GM18951 (cell line): Measurements from ENCODE around the gene SGCD.

ENCODE experiments used
- POLR2A ChIP-seq: IDR thresholded peaks from 4 replicates; pipeline ENCODE4 v1.6.1; 2011; ENCODE audit warnings: mild to moderate bottlenecking; ENCODE audit not compliant: insufficient read length, insufficient read depth; ENCODE audit errors: extremely low read depth
- in situ Hi-C: fragments of 300-500 bp; cut with MboI; formaldehyde crosslinking; loops from one replicate; pipeline ENCODE4 v1.12.0; 2022; ENCODE audit warnings: low sequenced_read_pairs, mixed read lengths, inconsistent platforms; ENCODE audit not compliant: unreplicated experiment

The SGCD gene

DNA sequence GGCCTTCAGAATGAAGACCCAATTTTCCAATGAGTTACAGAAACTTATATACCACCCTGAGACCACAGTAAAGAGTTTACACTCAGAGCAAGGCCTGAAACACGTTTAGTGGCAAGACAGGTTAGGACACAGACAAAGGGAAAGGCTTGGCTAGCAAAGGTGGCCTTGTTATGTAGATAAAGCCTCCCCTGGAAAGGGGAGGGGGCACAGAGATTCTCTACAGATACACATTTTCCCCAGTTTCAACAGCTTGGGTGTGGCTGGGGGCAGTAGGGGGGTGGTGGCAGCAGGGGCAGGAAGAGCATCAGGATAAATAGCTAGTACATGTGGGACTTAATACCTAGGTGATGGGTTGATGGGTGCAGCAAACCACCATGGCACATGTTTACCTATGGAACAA lies 471.2 kb downstream of the SGCD start:
- TF ChIP-seq POLR2A: no peak
- in situ Hi-C loops: no loop called here

DNA sequence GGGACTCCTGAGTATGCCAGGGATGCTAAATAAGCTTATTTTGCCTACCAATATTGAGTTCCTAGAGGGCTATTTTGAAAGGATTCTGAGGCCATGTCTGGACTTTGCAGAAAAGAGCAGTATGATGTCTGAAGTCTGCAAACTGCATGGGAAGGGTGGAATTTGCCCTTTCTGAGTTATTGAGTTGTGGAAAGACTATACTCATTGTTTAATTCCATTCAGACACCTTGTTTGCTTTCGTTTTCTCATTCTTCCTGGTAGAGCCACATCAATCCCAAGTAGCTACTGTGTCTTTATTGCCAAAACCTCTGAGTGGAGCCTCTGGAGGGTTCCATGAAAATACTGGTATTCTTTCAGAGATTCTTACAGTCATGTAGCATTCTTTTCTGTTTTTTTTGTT lies 472.2 kb downstream of the SGCD start:
- in situ Hi-C loops: no loop called here
- no peak for TF ChIP-seq POLR2A

GRCh38 chr5:156800929-156801328 lies 474.0 kb downstream of the SGCD start:
- in situ Hi-C loops: no loop called here
- no peak for TF ChIP-seq POLR2A

GRCh38 chr5:156802501-156802900 lies 475.5 kb downstream of the SGCD start:
- in situ Hi-C loops: no loop called here
- no peak for TF ChIP-seq POLR2A

GRCh38 chr5:156803404-156803803 lies 476.4 kb downstream of the SGCD start:
- in situ Hi-C loops: no loop called here
- no peak for TF ChIP-seq POLR2A

DNA sequence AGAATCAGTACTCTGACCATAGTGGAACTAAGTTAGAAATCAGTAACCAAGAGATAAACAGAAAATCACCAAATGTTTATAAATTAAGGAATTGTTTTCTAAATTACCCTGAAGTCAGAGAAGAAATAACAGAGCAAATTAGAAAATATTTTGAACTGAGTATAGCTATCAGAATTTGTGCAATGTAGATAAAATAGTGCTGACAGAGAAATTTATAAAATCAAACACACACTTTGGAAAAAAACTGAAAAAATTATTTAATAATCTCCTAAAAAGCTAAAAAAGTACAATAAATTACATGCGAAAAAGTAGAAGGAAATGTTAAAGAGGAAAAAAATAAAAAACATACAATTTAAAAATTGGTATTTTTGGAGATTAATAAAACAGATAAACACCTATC lies 486.0 kb downstream of the SGCD start:
- no peak for TF ChIP-seq POLR2A
- in situ Hi-C loops: no loop called here

- no peak for TF ChIP-seq POLR2A
- in situ Hi-C loops: no loop called here
Observed at GRCh38 chr5:156815988-156816599, 489.1 kb downstream of the SGCD start.
